Measurements from ENCODE around the gene TMF1.

Gene TMF1, protein sequence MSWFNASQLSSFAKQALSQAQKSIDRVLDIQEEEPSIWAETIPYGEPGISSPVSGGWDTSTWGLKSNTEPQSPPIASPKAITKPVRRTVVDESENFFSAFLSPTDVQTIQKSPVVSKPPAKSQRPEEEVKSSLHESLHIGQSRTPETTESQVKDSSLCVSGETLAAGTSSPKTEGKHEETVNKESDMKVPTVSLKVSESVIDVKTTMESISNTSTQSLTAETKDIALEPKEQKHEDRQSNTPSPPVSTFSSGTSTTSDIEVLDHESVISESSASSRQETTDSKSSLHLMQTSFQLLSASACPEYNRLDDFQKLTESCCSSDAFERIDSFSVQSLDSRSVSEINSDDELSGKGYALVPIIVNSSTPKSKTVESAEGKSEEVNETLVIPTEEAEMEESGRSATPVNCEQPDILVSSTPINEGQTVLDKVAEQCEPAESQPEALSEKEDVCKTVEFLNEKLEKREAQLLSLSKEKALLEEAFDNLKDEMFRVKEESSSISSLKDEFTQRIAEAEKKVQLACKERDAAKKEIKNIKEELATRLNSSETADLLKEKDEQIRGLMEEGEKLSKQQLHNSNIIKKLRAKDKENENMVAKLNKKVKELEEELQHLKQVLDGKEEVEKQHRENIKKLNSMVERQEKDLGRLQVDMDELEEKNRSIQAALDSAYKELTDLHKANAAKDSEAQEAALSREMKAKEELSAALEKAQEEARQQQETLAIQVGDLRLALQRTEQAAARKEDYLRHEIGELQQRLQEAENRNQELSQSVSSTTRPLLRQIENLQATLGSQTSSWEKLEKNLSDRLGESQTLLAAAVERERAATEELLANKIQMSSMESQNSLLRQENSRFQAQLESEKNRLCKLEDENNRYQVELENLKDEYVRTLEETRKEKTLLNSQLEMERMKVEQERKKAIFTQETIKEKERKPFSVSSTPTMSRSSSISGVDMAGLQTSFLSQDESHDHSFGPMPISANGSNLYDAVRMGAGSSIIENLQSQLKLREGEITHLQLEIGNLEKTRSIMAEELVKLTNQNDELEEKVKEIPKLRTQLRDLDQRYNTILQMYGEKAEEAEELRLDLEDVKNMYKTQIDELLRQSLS

DNA sequence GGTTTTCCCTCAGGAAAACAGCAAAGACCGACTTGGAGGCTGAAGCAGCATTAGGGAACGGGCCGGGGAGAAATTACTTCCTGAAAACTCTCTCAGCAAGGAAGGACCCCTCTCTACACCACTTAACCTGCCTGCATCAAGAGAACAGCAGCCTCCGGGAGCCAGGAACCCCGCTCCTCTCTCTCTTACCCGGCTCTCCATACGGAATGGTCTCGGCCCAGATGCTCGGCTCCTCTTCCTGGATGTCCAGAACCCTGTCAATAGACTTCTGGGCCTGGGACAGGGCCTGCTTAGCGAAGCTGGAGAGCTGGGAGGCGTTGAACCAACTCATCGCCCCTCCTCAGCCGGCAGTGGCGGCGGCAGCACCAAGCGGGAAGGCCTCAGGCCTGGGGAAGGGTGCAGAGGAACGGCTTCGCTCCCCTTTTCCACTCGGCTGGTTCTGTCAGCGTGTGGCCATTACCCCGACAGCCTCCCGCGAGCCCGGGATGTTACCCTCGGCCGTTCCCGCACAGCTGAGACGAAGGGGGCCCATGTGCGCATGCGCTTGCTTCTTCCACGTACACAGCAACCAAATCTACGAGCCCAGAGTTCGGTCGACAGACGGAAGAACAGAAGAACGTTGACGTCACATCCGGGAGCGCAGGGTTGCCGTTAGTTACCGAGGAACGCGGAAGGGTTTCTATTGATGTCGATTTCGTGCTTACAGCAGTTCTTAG lies at the start of gene TMF1:
Gene TMF1 (minus strand): TSS at position 578 of the 716 bp plus-strand sequence. CDS start 247 bp downstream, at position 331.
- Histone ChIP-seq H3K4me3 (ENCODE audit: low read depth in 1 of 2, low read length in 2 of 2) (peak within 1 kb of the TSS; percentile 79 to 92), H3K9ac (ENCODE audit: low read length) (peak within 1 kb of the TSS; percentile 97), H3K4me1 (ENCODE audit: insufficient read depth, low read length) (peaks cover 21% of the 10 kb centered on the region), H3K27ac (ENCODE audit: low read depth, low read length) (peak within 1 kb of the TSS; percentile 94), H3K27me3 (ENCODE audit: control insufficient read depth in 1 of 2, insufficient read depth in 2 of 2, low read length in 2 of 2) (no peaks in the 10 kb centered on the region), H3K36me3 (ENCODE audit: insufficient read depth, low read length) (peaks cover 13% of the 10 kb centered on the region), H3K9me3 (ENCODE audit: low read length) (no peaks in the 10 kb centered on the region)

DNA sequence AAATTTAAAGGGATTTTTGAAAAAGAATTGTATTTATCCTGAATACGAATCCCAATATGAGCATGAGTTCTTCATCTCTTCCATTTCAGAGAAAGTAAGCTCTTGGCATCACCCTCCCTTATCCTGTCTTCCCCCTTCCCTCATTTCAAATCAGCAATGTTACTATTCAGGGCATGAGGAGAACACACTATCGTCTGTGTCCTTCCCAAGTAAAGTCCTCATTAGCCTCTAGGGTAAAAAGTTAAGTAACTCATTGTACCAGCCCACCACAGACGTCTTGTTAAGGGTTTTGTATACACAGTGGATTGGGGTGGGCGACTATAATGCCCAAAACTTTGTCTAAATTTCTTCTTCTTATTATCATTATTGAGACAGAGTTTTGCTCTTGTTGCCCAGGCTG lies 47.4 kb upstream of the TMF1 start:
- Histone ChIP-seq H3K36me3 (ENCODE audit: insufficient read depth, low read length) (peaks cover 32% of the 10 kb centered on the region), H3K9ac (ENCODE audit: low read length) (no peak overlapping the region), H3K4me1 (ENCODE audit: insufficient read depth, low read length) (peaks cover 29% of the 10 kb centered on the region), H3K27me3 (ENCODE audit: control insufficient read depth in 1 of 2, insufficient read depth in 2 of 2, low read length in 2 of 2) (no peaks in the 10 kb centered on the region), H3K9me3 (ENCODE audit: low read length) (no peaks in the 10 kb centered on the region), H3K4me3 (ENCODE audit: low read depth in 1 of 2, low read length in 2 of 2) (no peak overlapping the region), H3K27ac (ENCODE audit: low read depth, low read length) (no peak overlapping the region)

DNA sequence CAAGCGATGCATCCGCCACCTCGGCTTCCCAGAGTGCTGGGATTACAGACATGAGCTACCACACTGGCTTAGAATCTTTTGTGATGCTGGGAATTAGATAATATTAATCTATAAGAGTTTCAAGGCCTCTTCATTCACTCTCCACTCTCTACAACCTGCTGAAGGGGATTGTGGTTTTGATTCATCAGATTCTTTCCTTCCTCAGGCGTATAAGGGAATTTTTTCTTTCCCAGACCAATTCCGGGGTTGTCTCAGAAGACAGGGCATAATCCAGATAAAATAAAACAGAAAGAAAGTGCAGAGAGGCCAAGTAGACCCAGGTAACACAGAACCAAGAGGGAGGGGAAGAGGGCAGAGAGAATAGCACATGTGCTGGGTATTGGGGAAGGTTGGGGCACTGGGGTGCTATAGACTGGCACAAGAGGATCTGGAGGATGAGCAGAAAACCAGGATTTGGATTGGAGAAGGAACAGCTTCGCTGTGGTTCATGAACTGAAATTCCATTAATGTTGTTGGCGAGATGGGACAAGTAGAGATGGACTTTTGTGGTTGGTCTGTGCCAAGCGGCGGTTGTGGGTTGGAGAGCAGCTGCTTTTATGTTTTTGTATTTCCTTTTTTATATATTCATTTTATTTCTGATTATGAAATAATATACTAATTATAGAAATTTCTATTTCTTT lies 45.4 kb upstream of the TMF1 start:
- H3K4me3 ChIP-seq (ENCODE audit: low read depth in 1 of 2, low read length in 2 of 2), result no peak overlapping the region
- no peaks in the 10 kb centered on the region for H3K27me3 ChIP-seq (ENCODE audit: control insufficient read depth in 1 of 2, insufficient read depth in 2 of 2, low read length in 2 of 2)
- H3K9me3 ChIP-seq (ENCODE audit: low read length), result no peaks in the 10 kb centered on the region
- no peak overlapping the region for H3K9ac ChIP-seq (ENCODE audit: low read length)
- H3K4me1 ChIP-seq (ENCODE audit: insufficient read depth, low read length), result peaks cover 50% of the 10 kb centered on the region
- no peak overlapping the region for H3K27ac ChIP-seq (ENCODE audit: low read depth, low read length)
- peaks cover 16% of the 10 kb centered on the region for H3K36me3 ChIP-seq (ENCODE audit: insufficient read depth, low read length)

DNA sequence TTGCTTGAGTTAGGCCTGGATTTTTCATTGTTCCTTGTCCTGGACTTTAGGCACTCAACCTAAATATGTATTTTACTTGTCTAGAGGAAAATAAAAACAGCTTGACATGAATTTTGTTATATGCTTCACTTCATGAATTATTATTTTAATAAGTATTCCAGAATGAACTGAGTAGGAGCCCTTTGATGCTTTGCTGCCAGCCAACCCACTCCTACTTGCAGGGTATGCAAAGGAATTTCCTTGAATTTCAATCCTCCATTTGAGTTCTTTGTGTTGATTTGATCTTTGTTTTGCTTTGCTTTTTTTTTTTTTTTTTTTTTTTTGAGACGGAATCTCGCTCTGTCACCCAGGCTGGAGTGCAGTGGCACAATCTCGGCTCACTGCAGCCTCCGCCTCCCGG lies 44.2 kb upstream of the TMF1 start:
- no peak overlapping the region for H3K27ac ChIP-seq (ENCODE audit: low read depth, low read length)
- H3K4me1 ChIP-seq (ENCODE audit: insufficient read depth, low read length), result peaks cover 62% of the 10 kb centered on the region

DNA sequence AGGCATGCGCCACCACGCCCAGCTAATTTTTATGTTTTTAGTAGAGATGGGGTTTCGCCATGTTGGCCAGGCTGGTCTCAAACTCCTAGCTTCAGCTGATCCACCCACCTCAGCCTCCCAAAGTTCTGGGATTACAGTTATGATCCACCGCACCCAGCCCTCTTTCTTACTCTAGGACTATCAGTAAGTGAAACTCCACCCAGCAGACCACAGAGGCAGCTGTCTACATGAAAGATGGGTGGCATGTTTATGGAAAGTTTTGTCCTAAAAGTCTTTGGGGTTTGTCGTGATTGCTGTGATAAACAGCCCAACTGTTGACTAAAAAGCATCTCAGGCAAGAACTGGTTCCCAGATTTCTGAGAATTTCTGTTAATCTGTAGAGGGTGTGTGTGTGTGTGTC lies 43.5 kb upstream of the TMF1 start:
- Histone ChIP-seq H3K9me3 (ENCODE audit: low read length) (no peaks in the 10 kb centered on the region), H3K9ac (ENCODE audit: low read length) (no peak overlapping the region), H3K36me3 (ENCODE audit: insufficient read depth, low read length) (peaks cover 6% of the 10 kb centered on the region), H3K27ac (ENCODE audit: low read depth, low read length) (no peak overlapping the region), H3K4me1 (ENCODE audit: insufficient read depth, low read length) (peaks cover 67% of the 10 kb centered on the region), H3K4me3 (ENCODE audit: low read depth in 1 of 2, low read length in 2 of 2) (no peak overlapping the region), H3K27me3 (ENCODE audit: control insufficient read depth in 1 of 2, insufficient read depth in 2 of 2, low read length in 2 of 2) (no peaks in the 10 kb centered on the region)

More for the DNA sequence above, 44.2 kb upstream of the TMF1 start:
- Histone ChIP-seq H3K9me3 (ENCODE audit: low read length) (no peaks in the 10 kb centered on the region), H3K36me3 (ENCODE audit: insufficient read depth, low read length) (peaks cover 6% of the 10 kb centered on the region), H3K4me3 (ENCODE audit: low read depth in 1 of 2, low read length in 2 of 2) (no peak overlapping the region), H3K27me3 (ENCODE audit: control insufficient read depth in 1 of 2, insufficient read depth in 2 of 2, low read length in 2 of 2) (no peaks in the 10 kb centered on the region), H3K9ac (ENCODE audit: low read length) (no peak overlapping the region)

DNA sequence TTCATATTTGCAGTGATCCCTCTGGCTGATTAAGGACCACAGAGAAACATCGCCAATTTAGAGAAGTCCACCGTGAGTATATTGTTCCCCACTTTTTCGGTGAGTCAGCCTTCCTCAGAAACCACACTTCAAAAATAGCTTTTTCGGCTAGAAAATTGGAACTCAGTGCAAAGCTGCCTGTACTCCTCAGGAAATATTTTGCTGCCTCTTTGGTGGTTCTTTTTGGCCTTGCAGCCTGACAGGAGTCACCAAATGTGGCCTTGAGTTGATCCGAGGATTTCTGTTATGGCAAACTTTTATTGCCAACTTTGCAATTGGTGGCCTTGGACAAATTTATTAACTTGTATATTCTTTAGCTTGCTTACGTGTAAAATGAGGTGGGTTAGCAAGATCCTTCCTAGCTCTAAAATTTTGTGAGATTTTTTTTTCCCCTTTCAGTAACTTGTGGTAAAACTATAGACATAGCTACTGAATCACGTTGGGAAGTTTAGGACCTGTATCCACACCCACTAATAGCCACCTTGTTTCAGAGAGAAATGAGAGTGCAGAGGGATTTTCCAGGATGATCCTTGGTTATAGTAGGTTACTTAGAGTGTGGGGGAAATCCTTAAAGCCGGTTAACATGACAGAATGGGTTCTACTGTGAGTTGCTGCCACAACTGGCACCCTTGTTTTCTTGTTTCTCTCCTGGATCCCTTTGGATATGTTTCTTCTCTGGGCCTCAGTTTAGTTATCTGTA lies 42.5 kb upstream of the TMF1 start:
- H3K4me3 ChIP-seq (ENCODE audit: low read depth in 1 of 2, low read length in 2 of 2), result no peak overlapping the region
- H3K4me1 ChIP-seq (ENCODE audit: insufficient read depth, low read length), result peaks cover 77% of the 10 kb centered on the region
- H3K27ac ChIP-seq (ENCODE audit: low read depth, low read length), result peak overlapping the region; percentile 49
- H3K27me3 ChIP-seq (ENCODE audit: control insufficient read depth in 1 of 2, insufficient read depth in 2 of 2, low read length in 2 of 2), result no peaks in the 10 kb centered on the region
- no peak overlapping the region for H3K9ac ChIP-seq (ENCODE audit: low read length)
- peaks cover 6% of the 10 kb centered on the region for H3K36me3 ChIP-seq (ENCODE audit: insufficient read depth, low read length)
- no peaks in the 10 kb centered on the region for H3K9me3 ChIP-seq (ENCODE audit: low read length)

DNA sequence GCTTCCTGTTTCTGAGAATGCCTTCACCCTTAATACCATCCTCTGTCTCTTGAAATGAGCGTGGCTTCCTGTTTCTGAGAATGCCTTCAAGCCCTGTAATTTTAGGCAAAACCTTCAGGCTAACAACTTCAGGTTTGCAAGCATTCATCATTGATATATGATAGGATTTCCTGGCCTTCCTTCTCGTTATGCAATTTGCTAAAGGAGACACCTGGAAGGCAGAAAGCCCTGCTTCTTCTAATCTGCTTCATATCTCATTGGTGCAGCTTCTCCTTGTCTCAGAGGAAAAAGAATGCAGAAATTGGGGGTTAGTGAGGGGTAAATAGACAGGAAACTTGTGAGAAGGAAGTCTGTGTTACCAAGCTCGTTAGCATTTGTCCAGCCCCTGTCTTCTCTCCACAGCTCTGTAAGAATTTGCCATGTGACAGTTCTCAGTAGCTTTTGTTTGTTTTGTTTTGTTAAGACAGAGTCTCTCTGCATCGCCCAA lies 39.9 kb upstream of the TMF1 start:
- H3K4me3 ChIP-seq (ENCODE audit: low read depth in 1 of 2, low read length in 2 of 2), result no peak overlapping the region
- H3K4me1 ChIP-seq (ENCODE audit: insufficient read depth, low read length), result peaks cover 96% of the 10 kb centered on the region

DNA sequence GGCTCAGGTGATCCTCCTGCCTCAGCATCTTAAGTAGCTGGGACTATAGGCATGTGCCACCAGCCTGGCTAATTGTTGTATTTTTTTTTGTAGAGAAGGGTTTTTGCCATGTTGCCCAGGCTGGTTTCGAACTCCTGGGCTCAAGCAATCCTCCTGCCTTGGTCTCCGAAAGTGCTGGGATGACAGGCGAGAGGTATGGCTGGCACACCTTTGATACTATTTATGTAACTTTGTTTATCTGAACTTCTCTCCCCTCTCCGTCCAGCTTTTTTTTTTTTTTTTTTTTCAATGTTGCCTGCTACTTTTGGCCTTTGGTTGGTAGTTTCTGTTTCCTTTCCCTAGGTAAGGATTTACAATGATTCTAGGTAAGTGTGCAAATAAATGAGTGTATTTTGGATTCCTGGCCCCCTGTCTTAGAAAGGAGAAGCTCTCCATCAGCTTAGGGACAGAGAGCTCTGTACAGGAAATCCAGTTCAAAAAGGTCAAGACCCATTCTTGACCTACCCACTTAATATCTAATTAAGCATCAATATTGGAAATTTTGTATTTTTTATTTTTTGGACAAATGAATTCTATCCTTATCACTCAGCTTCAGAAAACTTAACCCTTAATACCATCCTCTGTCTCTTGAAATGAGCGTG lies 39.4 kb upstream of the TMF1 start:
- peaks cover 6% of the 10 kb centered on the region for H3K36me3 ChIP-seq (ENCODE audit: insufficient read depth, low read length)
- no peaks in the 10 kb centered on the region for H3K9me3 ChIP-seq (ENCODE audit: low read length)
- peaks cover 92% of the 10 kb centered on the region for H3K4me1 ChIP-seq (ENCODE audit: insufficient read depth, low read length)
- H3K27me3 ChIP-seq (ENCODE audit: control insufficient read depth in 1 of 2, insufficient read depth in 2 of 2, low read length in 2 of 2), result no peaks in the 10 kb centered on the region
- no peak overlapping the region for H3K4me3 ChIP-seq (ENCODE audit: low read depth in 1 of 2, low read length in 2 of 2)
- no peak overlapping the region for H3K9ac ChIP-seq (ENCODE audit: low read length)
- peak overlapping the region; percentile 70 for H3K27ac ChIP-seq (ENCODE audit: low read depth, low read length)

More for the DNA sequence above, 39.9 kb upstream of the TMF1 start:
- H3K9ac ChIP-seq (ENCODE audit: low read length), result no peak overlapping the region
- H3K9me3 ChIP-seq (ENCODE audit: low read length), result no peaks in the 10 kb centered on the region
- H3K36me3 ChIP-seq (ENCODE audit: insufficient read depth, low read length), result peaks cover 6% of the 10 kb centered on the region
- H3K27me3 ChIP-seq (ENCODE audit: control insufficient read depth in 1 of 2, insufficient read depth in 2 of 2, low read length in 2 of 2), result no peaks in the 10 kb centered on the region
- H3K27ac ChIP-seq (ENCODE audit: low read depth, low read length), result peak overlapping the region; percentile 70

DNA sequence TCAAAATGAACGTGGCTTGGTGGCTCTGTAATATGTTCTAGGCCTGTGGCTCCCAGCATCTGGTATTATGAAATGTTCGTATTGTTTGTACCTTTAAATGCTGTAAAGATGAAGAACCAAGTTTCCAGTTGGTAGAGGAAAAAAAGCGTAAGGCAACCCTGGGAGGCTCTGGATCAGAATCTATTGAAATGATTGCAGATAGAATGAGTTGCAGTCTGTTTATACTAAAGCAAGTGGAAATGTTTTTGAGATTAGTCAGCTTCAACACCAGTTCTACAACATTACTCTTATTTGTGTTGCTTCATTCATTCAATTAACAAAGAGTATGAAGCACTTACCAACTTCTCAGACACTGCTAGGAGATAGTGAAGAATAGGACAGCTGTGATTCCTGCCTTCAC lies 37.9 kb upstream of the TMF1 start:
- H3K9ac ChIP-seq (ENCODE audit: low read length), result no peak overlapping the region
- H3K36me3 ChIP-seq (ENCODE audit: insufficient read depth, low read length), result peaks cover 6% of the 10 kb centered on the region
- no peak overlapping the region for H3K4me3 ChIP-seq (ENCODE audit: low read depth in 1 of 2, low read length in 2 of 2)
- H3K9me3 ChIP-seq (ENCODE audit: low read length), result no peaks in the 10 kb centered on the region
- no peaks in the 10 kb centered on the region for H3K27me3 ChIP-seq (ENCODE audit: control insufficient read depth in 1 of 2, insufficient read depth in 2 of 2, low read length in 2 of 2)
- H3K4me1 ChIP-seq (ENCODE audit: insufficient read depth, low read length), result peaks cover 80% of the 10 kb centered on the region
- H3K27ac ChIP-seq (ENCODE audit: low read depth, low read length), result no peak overlapping the region
